ENCODE measurements around the gene FER.

GRCh38 chr5:108715408-108715807, 32.3 kb upstream of the FER start:
- TF ChIP-seq POLR2AphosphoS5 (IDR thresholded peaks at IDR 0.05) (no peak), CTCF (IDR thresholded peaks at IDR 0.05) (no peak), EP300 (IDR thresholded peaks at IDR 0.05) (no peak), POLR2A (IDR thresholded peaks at IDR 0.05) (no peak)
